Activated T-cell treated with anti-CD3 and anti-CD28 coated beads for 4 hours (primary cell): ENCODE measurements around the gene WDR27.
"Not testable (repeated sequence)": the region's sequence is repeated elsewhere in the genome, so short reads cannot be mapped to it uniquely, and the experiment has no call there.

Source experiments
- DNase-seq: peaks from one replicate; pipeline ENCODE4 v3.0.0-alpha.2; 2020

The WDR27 gene

DNA sequence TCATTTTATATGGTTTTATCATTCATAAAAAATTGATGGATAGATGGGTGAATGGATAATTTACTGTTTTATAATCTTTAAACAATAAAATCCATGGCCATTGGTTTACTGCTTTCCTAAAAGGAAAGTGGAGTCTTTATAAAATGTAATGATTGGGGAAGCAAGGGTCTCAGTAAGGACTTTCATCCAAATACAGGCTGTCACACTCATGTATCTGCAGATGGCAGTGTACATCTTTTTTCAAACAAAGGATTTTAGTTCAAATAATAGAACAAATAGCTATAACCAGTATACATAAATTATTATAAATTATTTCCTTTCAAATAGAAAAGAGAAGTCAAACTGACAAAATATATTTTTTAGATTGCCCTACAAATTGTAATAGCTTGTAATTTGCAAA, 190.0 kb downstream of the WDR27 start:
- DNase-seq, result not testable (repeated sequence)

DNA sequence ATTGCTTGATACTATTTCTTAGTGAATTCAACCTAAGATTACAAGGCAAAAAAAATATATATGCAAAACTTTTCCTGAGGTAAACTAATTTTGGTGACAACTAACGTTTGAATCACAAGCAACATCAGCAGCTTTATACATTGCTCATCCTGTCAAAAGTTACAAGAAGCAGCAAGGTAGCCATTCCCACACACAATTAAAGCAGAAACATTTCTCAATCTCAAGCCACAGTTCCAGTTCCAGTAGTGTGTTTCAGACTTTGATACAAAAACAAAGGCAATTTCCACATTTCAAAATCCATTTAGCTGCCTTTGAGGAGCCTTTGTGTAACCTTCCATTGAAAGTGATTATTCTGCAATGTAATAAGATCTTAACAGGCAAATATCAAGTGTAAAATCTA, 191.0 kb downstream of the WDR27 start:
- no peak for DNase-seq

DNA sequence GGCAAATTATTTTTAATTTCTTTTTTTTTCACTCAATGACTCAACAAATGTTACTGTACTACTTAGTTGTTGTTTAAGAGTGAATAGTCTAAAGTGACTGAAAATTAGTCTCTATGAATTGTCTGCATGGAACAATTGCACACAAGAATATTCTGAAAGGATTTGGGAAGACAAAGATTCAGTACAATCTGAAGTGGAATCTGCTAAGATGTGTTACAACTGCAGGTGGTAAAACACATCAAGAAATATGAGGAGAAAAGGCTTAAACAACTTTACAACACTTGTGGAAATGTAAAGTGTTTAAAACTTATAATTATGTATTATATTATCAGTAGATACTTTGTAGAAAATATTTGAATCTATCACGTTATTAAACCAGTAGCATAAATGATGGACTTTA, 193.4 kb downstream of the WDR27 start:
- no peak for DNase-seq

DNA sequence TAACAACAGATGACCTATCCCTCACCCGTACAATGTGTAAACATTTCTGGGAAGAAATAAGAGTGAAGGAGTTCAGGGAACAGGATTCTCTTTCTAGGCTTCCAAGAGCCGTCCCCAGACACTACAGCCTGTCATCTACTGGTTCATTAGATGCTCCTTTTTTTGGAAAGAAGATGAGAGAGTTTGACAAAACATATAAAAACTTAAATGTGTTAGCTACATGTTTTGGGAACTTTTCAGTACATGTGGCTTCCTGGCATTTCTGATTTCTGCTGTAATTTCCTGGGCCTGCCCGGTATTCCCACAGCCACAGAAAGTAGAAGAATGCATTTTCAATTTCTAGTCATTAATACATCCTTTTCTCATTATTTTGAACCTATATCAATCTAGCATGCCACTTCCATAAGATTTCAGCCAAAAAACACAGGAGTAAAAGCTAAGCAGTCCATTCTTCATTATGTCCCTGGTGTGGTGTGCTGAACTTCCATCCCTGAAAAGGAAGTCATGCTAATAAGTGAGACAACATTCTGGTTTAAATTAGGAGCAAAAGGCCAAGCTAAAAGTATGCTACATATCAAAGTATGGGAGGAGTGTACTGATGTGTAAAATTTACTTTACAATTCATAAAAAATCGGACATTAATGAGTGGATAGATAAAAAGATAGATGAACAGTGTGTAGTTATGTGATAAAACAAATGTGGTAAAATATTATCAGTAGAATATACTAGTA, 198.2 kb downstream of the WDR27 start:
- no peak for DNase-seq

DNA sequence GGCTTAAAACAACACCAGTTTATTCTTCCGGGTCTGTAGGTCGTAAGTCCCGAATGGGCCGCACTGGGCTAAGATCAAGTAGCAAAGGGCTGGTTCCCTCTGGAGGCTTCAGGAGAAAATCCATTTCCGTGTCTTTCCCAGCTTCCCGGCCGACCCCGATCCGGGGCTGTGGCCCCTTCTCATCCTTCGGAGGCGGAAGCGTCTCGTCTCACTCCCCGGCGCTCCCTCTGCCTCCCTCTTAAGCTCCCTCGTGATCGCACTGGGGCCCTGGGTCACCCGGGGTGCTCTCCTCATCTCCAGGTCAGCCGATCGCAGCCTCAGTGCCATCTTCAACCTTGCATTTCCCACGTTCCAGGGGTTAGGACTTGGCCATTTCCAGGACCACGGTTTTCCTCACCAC, 199.4 kb downstream of the WDR27 start:
- no peak for DNase-seq

DNA sequence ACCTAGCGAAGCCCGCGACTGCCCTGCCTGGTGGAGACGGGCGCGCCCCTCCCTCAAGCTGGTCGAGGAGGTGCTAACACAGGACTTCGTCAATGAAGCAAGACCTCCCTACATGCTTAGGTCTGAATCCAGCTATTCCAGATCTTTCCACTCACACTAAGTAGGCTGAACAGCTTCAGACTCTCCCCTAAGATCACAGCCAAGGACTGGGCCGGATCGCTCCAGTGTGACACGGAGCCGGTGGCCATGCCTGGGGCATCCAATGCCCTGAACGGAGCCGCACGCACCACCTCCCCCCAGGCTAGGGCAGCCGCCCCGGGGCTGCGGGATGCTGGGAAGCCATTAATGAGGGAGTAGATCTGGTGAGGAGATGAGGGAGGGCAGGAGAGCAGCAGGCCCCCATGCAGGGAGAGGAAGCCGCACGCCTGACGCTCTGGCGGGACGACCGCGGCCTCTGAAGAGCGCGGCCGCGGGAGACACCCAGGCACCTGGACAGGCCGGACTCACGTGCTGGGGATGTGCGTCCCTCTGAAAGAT, 200.0 kb downstream of the WDR27 start:
- no peak for DNase-seq

DNA sequence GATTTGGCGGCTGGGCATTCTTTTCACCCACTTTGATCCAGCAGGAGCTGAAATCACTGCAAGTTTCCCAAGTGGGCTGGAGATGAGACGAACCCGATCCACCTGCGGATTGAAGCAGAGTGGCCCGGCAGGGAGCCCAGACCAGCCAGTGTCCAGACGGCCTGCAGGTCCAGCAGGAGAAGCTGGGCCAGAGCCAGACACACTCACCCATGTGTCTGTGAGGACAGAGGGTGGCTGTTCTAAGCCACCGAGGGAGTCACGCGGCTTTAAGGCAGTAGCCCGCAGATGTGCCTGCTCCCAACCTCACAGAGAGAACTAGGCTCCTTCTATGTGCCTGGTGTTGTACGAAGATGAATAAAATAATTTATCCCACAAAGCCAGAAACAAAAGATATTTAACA, 200.7 kb downstream of the WDR27 start:
- DNase-seq, result no peak

DNA sequence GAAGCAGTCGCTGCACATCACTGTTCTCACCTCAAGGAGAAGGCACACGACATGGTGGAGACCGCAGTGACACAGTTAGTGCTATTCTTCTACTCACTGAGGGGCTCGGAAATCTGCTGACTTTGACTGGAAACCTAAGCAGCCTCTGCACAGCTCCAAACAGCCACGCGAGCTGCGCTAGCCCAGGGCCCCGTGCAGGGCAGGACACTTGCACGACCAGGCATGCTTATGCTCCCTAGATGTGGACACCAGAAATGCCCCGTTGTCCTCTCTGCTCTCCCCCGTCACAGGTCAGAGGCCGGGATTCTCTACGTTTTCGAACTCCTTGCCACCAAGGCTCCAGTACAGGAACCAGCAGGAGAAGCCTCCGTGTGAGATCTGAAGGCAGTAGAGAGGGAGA, 201.1 kb downstream of the WDR27 start:
- no peak for DNase-seq

DNA sequence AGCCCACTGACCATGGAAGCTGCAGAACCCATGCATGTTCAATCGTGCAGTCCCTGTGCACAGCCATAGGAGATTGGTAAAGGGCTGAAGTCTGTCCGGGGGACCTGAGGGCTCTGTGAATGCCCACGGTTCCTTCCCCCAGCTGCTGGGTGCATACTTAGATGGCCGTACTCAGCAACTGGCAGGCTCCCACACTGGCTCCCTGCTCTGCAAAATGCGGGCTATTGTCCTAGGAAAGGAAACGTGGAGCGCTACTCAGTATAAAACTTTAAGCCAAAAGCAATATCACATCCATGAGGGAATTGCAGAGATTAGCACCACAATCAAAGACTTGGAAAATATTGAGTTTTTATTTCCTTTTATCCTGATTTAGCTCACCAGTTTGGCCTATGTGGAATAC, 202.0 kb downstream of the WDR27 start:
- no peak for DNase-seq

DNA sequence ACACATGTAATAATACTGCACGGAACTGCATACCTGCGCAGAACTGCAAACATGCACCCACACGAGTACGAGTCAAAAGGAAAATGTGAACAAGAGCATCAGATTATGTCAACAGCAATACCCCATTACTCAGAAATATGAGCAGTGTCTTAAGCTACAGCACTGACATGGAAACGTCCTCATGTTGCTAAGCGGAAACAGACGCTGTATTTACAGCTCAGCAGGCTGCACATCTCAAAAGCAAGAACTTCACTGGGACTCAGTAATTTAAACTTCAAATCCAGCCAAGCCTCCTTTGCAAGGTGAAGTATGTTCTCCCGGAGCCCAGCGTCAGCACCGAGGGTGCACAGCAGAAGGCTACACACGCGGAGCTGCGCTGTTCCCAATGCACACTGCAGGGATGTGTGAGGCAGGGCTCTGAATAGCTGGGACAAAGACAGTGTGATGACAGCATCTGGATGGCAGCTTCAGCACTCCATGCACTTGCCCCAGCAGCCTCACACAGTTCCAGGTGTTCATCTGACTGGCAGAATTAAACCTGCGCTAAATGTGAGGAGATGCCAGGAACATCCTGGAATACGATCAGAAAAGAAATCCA, 202.8 kb downstream of the WDR27 start:
- no peak for DNase-seq

DNA sequence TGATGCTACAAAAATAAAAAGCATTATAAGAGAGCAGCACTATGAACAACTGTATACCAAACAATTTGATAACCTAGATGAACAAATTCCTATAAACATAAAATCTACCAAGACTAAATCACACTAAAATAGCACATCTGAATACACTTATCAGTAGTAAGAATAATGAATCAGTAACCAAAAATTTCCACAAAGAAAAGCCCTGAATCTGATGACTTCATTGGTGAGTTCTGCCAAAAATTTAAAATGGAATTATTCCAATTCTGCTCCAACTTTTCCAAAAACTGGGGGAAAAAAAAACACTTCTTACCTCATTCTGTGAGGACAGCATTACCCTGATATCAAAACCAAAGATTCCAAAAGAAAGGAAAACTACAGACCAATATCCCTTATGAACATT, 206.2 kb downstream of the WDR27 start:
- DNase-seq, result no peak

DNA sequence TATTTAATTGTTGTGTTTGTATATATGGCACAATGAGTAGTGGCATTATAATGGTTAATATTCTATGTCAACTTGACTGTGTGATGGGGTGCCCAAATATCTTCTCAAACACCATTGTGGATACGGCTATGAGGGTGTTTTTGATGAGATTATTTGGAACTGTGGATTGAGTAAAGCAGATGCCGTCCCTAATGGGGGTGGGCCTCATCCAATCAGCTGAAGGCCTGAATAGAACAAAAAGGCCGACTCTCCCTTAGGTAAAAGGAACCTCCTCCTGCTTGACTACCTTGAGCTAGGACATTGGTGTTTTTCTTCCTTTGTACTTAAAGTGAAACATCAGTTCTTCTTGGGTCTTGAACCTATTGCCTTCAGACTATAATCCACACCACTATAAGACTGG, 207.8 kb downstream of the WDR27 start:
- no peak for DNase-seq

DNA sequence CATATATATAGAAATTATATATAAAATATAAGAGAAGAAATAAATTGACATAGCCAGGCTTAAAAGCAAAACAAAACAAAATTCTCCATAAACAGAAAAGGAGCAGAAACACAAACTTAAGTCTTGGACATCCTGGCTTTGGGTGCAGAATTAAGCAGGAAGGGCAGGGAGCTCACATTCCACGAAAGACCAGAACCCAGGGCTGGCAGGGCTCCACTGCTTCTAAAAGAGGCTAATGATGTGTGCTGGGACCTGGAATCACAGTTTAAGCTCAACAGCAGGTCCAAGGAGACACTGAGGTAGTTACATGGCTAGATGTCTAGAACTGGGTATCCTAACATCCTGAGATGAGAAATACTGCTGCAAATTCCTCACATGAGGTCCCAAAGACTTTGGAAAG, 210.3 kb downstream of the WDR27 start:
- no peak for DNase-seq

DNA sequence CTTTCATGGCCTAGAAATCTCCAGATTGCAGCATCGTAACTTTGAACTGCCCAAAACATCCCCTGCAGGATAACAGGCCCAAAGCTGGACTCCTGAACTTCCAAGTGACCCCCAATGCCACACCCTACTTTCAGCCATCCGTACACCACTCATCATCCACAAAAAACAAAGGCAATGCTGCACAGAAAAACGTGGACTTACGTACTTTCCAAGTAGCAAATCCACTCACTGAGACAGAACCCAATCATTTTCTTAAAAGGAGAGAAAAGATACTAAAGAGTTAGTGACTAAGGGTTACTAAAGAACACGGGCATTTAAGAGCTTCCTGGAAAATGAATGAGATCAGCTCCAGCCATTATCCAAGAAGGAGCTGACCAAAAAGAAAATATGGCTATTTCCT, 211.0 kb downstream of the WDR27 start:
- DNase-seq, result no peak

DNA sequence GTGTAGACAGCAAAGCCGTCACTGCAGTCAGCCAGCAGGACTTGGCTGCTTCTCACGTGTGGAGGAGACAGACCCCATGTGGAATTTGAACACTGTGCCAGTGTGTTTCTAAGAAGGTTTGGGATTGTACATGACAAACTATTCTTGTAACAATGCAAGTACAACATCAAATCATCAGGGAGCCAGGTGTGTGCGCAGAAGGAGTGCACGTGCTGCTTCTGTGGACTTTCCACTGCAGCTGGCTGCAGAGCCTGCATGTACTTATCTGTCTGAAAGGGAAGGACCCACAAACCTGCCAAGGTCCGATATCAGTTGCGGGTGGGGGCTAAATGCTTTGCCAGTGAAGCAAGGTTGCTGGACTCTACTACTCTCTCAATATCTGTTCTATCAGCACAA, 211.6 kb downstream of the WDR27 start:
- no peak for DNase-seq

DNA sequence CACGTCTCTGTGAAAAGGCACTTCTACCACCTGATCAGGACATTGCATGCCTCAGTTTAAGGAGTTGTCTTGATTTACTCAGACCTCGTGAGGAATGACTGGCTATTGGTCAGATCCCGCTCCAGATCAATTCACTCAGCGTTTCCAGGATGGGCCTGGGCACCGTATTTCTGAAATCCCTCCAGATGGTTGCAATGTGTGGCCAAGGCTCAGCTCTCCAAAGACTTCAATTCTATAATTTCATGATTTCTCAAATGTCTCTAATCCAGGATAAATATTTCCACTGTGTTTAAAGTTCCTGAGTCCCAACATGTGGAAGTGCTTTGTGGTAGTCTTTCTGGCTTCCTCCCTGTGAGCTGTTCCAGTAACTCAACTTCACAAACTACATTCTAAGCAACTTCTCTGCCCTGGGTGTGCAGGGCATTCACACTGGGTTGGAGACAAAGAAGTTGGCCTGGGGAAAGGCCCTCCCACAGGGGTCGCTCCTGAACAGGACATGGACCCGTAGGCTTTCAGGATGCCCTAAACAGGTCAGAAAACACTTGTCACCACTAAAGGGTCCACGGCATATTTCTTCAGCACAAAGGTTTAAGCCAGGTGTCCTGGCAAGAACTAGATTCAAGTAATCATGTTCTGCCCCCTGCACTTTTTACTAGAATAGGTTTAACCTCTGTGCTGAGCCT, 212.1 kb downstream of the WDR27 start:
- no peak for DNase-seq

DNA sequence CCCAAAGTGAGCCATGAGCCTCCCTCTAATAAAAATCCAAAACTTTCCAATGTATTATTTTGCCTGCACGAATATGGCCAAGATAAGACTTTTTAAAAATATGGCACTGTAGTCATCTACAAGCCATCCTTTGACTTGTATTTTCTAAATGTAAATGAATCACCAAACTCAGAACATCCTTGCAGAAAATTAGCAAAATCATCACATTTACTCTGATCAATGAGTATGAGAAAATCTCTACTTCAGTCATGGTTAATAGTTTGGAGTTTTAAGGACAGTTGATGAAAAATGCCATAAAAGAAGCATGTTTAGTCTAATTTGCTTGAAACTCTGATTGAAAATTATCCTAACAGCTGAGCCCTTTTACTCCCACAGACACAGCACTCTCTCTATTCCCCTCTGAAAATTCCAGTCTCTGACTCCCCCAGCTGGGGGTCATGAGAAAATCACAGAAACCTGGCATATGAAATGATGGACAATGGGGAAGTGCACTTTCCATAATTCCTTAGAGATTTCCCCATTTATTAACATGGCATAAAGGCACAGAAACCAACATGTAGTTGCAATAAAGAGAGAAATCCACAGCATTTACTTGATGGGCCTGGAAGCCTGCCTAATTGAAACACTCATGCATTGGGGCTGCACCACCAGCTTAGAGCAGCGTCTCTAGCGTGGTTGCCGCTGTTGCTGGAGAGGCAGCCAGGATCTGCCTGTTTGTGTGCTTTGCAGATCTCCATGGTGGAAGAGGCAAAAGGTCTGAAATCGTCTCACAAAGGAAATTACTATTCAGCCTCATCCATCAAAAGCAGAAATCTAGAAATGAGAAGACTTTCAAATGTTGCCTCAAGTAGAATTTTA, 214.0 kb downstream of the WDR27 start:
- no peak for DNase-seq

DNA sequence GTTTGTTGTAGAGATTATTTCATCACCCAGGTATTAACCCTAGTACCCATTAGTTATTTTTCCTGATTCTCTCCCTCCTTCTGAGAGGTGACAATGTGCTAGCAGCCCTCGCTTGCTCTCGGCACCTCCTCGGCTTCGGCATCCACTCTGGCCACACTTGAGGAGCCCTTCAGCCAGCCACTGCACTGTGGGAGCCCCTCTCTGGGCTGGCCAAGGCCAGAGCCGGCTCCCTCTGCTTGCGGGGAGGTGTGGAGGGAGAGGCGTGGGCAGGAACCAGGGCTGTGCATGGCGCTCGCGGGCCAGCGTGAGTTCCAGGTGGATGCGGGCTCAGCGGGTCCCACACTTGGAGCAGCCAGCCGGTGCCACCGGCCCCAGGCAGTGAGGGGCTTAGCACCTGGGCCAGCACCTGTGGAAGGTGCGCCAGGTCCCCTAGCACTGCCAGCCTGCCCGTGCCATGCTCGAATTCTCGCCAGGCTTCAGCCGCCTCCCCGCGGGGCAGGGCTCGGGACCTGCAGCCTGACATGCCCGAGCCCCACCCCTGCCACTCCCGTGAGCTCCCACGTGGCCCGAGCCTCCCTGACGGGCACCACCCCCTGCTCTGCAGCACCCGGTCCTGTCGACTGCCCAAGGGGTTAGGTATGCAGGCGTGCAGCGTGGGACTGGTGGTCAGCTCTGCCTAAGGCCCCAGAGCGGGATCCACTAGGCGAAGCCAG, 221.9 kb downstream of the WDR27 start:
- no peak for DNase-seq

DNA sequence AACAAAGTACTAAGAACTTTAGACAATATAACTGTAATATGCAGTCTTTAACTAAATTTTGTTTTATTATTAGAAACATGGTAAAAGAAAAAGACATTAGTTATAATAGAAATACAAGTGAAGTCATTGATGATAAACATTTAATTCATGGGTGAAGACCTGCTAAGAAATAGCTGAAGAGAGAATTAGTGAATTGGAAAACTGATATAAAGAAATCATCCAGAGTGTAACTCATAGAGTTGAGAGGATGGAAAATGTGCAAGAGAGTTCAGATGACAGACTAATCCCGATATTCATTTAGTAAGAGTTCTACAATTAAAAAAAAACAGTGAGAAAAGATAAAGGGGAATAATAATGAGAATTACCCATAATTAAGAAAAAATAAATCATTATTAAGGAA, 227.5 kb downstream of the WDR27 start:
- DNase-seq, result no peak

DNA sequence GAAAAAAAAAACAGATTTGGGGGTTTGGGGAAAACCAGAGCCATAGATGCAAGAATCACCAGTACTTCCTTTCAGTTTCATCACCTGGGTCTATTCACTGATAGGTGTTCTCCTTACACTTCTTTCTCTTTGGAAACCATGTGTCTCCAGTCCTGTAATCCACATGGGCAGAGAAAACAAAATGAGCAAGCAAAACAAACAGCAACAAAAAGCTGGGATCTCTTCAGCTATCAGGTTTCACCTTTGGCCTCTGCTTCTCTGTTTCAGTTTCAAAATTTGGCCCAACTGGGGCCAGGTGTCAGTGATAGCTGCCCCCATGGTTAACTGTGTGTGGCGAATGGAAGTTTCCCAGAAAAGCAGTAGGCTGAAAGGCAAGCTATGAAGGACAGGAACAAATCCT, 228.2 kb downstream of the WDR27 start:
- DNase-seq, result no peak

DNA sequence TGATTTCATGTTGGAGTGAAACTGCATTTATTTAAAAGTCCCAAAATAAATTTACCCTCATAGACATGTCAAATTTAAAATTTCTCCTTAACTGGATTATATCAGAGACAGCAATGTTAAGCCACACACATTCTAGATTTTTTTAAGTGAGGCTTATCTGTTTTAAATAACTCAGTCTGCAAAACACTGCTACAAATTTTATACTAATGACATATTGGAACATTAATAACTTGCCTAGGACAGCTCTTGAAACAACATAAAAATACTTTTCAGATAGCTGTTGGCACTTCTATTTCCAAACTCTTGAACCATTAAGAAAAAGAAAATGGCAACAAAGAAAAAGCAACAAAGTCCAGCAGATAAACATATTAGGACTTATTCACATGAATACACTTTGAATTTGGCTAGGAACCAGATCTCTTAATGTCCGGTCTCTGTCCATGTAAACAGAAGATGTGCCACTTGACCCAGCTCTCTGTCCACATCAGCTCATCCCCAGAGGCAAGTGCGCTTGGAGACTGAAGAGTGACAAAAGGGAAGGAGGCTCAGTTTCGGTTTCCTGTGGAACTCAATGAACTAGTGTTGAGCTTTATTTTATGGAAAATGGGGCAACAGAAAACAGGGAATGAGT, 228.9 kb downstream of the WDR27 start:
- no peak for DNase-seq

DNA sequence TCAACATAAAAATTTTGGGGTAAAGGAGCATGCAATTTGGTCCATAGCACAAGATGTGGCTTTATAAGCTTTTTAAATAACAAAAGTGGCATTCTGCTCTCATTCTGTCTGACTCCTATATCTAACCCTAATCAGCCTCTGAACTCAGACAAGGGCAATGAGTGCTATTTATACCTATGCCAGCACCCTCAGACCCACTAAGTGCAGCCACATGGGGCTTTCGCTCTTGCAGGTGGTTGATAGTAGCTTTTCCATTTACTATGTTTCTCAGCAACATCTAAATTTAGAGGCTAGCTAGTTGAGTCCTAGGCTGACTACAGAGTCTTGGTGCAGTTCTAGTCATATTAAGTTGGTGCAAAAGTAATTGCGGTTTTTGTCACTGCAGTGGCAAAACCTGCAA, 231.0 kb downstream of the WDR27 start:
- no peak for DNase-seq
